SU-DHL-6 (cell line): Measurements from ENCODE around the gene GTF2F2.

Experiments
- H2AFZ ChIP-seq: fragments of 200-600 bp; sonication (generic); 2 replicates; pipeline ENCODE4 v1.6.1; 2014; ENCODE audit warnings: low read depth, mild to moderate bottlenecking, moderate library complexity, mixed read lengths, antibody characterized with exemption, low read length; ENCODE audit not compliant: severe bottlenecking
- H3F3A ChIP-seq: fragments of 200-600 bp; shearing (Covaris generic); 2 replicates; pipeline ENCODE4 v1.6.0; 2016; ENCODE audit warnings: antibody characterized with exemption, mild to moderate bottlenecking; ENCODE audit not compliant: insufficient read depth
- H3K27ac ChIP-seq: fragments of 200-600 bp; sonication (generic); 2 replicates; pipeline ENCODE4 v1.5.1; 2016; ENCODE audit warnings: low read depth, mild to moderate bottlenecking, low read length, moderate library complexity, mixed read lengths
- H3K27me3 ChIP-seq: fragments of 200-600 bp; sonication (generic), shearing (Covaris generic); 2 replicates; pipeline ENCODE4 v1.6.0; 2014; ENCODE audit warnings: mild to moderate bottlenecking, low read length
- H3K36me3 ChIP-seq: fragments of 200-600 bp; sonication (generic); 2 replicates; pipeline ENCODE4 v1.6.1; 2014; ENCODE audit warnings: mild to moderate bottlenecking, low read length, mixed read lengths
- H3K4me2 ChIP-seq: fragments of 300-600, 200-600 bp; shearing (Covaris generic), sonication (generic); 2 replicates; pipeline ENCODE4 v1.6.0; 2014; ENCODE audit warnings: low read length, low read depth, mild to moderate bottlenecking; ENCODE audit not compliant: poor library complexity, severe bottlenecking
- H3K4me3 ChIP-seq: fragments of 200-600 bp; sonication (generic); 2 replicates; pipeline ENCODE4 v1.5.1; 2014; ENCODE audit warnings: antibody characterized with exemption, low read length, mild to moderate bottlenecking, mixed read lengths; ENCODE audit not compliant: insufficient read depth, poor library complexity, severe bottlenecking
- H3K79me2 ChIP-seq: fragments of 200-600 bp; sonication (generic); 2 replicates; pipeline ENCODE4 v1.6.1; 2014; ENCODE audit warnings: mild to moderate bottlenecking, low read length, moderate library complexity; ENCODE audit not compliant: insufficient read depth
- H3K9ac ChIP-seq: fragments of 200-600 bp; sonication (generic); 2 replicates; pipeline ENCODE4 v1.7.0; 2014; ENCODE audit warnings: mild to moderate bottlenecking, low read length
- H3K9me2 ChIP-seq: fragments of 200-600 bp; sonication (generic); replicated peaks from 2 replicates; pipeline ENCODE4 v1.6.1; 2014; ENCODE audit warnings: low read length; ENCODE audit not compliant: insufficient read depth
- H3K9me3 ChIP-seq: fragments of 200-600 bp; sonication (generic); 2 replicates; pipeline ENCODE4 v1.6.1; 2014; ENCODE audit warnings: low read length, mixed read lengths; ENCODE audit not compliant: insufficient read depth
- H4K20me1 ChIP-seq: fragments of 200-600 bp; sonication (generic); 2 replicates; pipeline ENCODE4 v1.6.1; 2014; ENCODE audit warnings: low read depth, mild to moderate bottlenecking, antibody characterized with exemption, low read length, moderate library complexity, mixed read lengths
- EZH2phosphoT487 ChIP-seq: fragments of 200-600 bp; sonication (generic), shearing (Covaris generic); conservative IDR thresholded peaks from 2 replicates; pipeline ENCODE4 v1.6.1; 2018; ENCODE audit warnings: mild to moderate bottlenecking, antibody characterized with exemption, low read length, moderate library complexity, mixed read lengths
- TF ChIP-seq, protein P1 (sequence below): fragments of 200-600 bp; sonication (generic); IDR thresholded peaks from one replicate; pipeline ENCODE4 v1.5.1; 2017; ENCODE audit warnings: antibody characterized with exemption, mild to moderate bottlenecking, low read length, moderate library complexity; ENCODE audit not compliant: insufficient read depth, poor library complexity, severe bottlenecking

The GTF2F2 gene

DNA sequence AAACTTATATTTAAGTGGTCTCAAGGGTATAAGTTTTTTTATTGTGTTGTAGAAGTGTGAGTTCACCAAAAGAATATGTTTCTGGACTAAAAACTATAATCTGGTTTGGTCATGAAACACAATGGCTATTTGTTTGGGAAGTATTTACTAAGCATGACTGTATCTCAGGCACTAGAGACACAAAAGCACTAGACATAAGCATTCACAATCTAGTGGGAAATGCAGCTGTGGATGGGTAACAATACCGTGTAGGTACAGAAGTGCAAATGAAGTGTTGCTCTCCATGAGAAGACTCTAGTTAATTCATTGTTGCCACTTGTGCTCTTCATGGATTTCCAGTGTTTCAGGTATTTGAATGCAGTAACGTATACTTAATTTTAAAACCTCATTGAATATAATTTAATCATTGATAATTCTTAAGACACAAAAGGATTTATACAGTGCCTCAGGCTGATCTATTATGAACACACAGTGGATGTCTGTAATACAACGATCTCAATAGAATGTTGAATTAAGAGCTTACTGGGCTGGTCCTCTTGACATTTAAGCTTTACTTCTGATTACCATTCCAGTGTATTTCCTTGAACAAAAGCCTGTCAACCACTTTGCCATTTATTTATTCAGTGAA, 169.7 kb downstream of the GTF2F2 start:
- H3K9ac ChIP-seq, result no peak overlapping the region
- H3F3A ChIP-seq, result no peaks in the 10 kb centered on the region
- TF ChIP-seq, protein P1, sequence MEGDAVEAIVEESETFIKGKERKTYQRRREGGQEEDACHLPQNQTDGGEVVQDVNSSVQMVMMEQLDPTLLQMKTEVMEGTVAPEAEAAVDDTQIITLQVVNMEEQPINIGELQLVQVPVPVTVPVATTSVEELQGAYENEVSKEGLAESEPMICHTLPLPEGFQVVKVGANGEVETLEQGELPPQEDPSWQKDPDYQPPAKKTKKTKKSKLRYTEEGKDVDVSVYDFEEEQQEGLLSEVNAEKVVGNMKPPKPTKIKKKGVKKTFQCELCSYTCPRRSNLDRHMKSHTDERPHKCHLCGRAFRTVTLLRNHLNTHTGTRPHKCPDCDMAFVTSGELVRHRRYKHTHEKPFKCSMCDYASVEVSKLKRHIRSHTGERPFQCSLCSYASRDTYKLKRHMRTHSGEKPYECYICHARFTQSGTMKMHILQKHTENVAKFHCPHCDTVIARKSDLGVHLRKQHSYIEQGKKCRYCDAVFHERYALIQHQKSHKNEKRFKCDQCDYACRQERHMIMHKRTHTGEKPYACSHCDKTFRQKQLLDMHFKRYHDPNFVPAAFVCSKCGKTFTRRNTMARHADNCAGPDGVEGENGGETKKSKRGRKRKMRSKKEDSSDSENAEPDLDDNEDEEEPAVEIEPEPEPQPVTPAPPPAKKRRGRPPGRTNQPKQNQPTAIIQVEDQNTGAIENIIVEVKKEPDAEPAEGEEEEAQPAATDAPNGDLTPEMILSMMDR, result no peak
- no peak for TF ChIP-seq EZH2phosphoT487

GRCh38 chr13:45292176-45292575, 171.9 kb downstream of the GTF2F2 start:
- Histone ChIP-seq H3K4me3 (no peak overlapping the region), H3F3A (no peaks in the 10 kb centered on the region), H3K36me3 (no peaks in the 10 kb centered on the region), H3K27ac (no peak overlapping the region), H3K79me2 (no peaks in the 10 kb centered on the region), H3K27me3 (no peaks in the 10 kb centered on the region), H3K4me2 (no peak overlapping the region), H3K9me2 (no peaks in the 10 kb centered on the region), H4K20me1 (no peaks in the 10 kb centered on the region), H3K9ac (no peak overlapping the region), H3K9me3 (no peaks in the 10 kb centered on the region), H2AFZ (no peak overlapping the region)
- no peak for TF ChIP-seq EZH2phosphoT487
- TF ChIP-seq, protein P1, result no peak

More for the DNA sequence above, 169.7 kb downstream of the GTF2F2 start:
- Histone ChIP-seq H3K27ac (no peak overlapping the region), H3K9me3 (no peaks in the 10 kb centered on the region), H3K4me3 (no peak overlapping the region), H3K4me2 (no peak overlapping the region), H3K27me3 (no peaks in the 10 kb centered on the region), H3K9me2 (no peaks in the 10 kb centered on the region), H4K20me1 (no peaks in the 10 kb centered on the region), H2AFZ (no peak overlapping the region), H3K36me3 (no peaks in the 10 kb centered on the region), H3K79me2 (no peaks in the 10 kb centered on the region)

DNA sequence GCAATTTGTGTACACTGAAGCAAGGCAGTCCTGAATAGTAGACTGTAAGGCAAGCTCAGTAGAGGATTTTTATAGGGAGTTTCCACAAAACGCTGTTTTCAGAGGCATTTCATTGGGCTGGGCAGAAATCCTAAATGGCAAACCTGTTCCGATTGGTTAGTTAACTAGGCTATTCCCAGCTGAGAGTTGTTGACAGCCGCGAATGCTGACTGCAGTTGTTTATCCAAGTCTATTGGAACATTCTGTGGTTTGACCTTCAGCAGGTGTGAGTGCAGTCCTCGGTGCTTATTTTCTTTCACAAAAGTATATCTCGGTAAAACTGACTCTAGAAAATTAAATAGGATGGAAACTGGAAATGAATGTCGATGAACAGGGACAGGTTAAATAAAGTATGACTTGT, 175.2 kb downstream of the GTF2F2 start:
- Histone ChIP-seq H2AFZ (no peak overlapping the region), H3K36me3 (no peaks in the 10 kb centered on the region), H3K4me2 (no peak overlapping the region), H3K9me2 (no peaks in the 10 kb centered on the region), H3K9me3 (no peaks in the 10 kb centered on the region), H3K79me2 (no peaks in the 10 kb centered on the region), H3F3A (no peaks in the 10 kb centered on the region), H3K9ac (no peak overlapping the region), H3K4me3 (no peak overlapping the region), H4K20me1 (no peaks in the 10 kb centered on the region), H3K27me3 (no peaks in the 10 kb centered on the region), H3K27ac (no peak overlapping the region)
- TF ChIP-seq, protein P1, result no peak
- no peak for TF ChIP-seq EZH2phosphoT487
